AG09319 (cell line): Measurements from ENCODE around the gene TGFB2.

Source experiments
- DNase-seq: peaks from one replicate; pipeline ENCODE4 v3.0.0-alpha.2; 2010; ENCODE audit warnings: low read depth; ENCODE audit errors: extremely low read depth
- TF ChIP-seq, protein P1 (sequence below): IDR thresholded peaks from 2 replicates; pipeline ENCODE4 v1.5.1; 2011; ENCODE audit warnings: low read depth, mild to moderate bottlenecking, inconsistent platforms, low read length, moderate library complexity

Gene TGFB2

GRCh38 chr1:218380125-218380977, 35.2 kb downstream of the TGFB2 start:
- DNase-seq = peak; percentile 81
- TF ChIP-seq, protein P1, sequence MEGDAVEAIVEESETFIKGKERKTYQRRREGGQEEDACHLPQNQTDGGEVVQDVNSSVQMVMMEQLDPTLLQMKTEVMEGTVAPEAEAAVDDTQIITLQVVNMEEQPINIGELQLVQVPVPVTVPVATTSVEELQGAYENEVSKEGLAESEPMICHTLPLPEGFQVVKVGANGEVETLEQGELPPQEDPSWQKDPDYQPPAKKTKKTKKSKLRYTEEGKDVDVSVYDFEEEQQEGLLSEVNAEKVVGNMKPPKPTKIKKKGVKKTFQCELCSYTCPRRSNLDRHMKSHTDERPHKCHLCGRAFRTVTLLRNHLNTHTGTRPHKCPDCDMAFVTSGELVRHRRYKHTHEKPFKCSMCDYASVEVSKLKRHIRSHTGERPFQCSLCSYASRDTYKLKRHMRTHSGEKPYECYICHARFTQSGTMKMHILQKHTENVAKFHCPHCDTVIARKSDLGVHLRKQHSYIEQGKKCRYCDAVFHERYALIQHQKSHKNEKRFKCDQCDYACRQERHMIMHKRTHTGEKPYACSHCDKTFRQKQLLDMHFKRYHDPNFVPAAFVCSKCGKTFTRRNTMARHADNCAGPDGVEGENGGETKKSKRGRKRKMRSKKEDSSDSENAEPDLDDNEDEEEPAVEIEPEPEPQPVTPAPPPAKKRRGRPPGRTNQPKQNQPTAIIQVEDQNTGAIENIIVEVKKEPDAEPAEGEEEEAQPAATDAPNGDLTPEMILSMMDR = no peak

DNA sequence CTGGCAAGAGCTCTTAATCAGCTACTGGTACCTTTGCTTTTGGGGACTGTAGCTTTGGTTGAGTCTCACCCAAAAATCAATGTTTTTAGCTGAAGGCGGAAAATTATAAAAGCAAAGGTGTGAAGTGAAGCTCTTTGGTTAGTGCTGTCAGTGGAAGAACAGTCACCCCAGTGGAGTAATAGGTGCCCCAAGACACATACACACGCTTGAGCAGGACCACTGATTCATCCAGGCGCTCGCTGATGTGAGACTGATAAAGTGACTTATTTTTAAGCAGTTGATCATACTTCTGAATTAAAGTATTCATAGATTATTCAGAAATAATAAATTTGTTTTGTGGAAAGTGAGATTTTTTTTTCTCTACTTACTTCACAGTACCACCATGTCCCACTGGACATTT, 37.1 kb downstream of the TGFB2 start:
- no peak for DNase-seq
- TF ChIP-seq, protein P1 = no peak

DNA sequence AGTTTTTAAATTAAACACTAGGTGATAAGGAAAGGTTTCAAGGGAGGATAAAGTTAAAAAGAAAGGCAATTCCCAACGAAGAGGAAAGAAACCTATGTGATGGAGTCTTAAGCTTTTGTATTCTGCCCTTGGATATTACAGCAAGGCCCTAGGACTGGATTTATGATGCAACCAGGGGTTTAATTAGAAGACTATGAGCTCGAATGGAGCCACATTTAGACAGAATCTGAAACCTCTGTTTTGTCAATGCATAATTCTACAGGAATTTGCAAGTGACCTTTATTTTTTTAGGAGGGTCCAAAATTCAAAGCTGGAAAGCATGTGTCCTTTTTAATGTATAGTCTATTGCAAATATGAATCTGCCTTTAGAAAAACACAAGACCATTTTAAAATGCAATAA, 37.9 kb downstream of the TGFB2 start:
- TF ChIP-seq, protein P1 = no peak
- no peak for DNase-seq

- no peak for DNase-seq
- TF ChIP-seq, protein P1 = no peak
These were observed 38.5 kb downstream of the TGFB2 start for GRCh38 chr1:218383681-218384080.

- TF ChIP-seq, protein P1 = no peak
- DNase-seq = no peak
These were observed 39.5 kb downstream of the TGFB2 start for GRCh38 chr1:218384581-218384993.

GRCh38 chr1:218388591-218388990, 43.5 kb downstream of the TGFB2 start:
- TF ChIP-seq, protein P1 = no peak
- no peak for DNase-seq

DNA sequence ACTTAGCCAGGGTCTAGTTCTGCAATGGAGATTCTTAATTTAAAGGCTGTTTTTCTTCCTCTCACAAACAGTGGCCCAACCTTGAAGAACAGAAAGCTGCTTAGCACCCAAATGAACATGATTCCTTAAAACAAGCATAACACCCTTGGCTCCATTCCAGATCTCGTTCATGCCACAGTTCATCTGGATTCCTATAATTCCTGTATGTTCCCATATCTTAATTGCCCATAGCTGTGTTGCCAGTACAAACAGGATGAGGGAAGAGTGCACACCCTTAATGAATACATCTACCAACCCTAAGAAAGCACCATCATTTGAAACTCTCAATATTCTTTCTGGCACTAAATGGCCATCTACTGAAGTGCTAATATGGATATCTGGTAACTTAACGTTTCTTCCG, 45.5 kb downstream of the TGFB2 start:
- no peak for DNase-seq
- TF ChIP-seq, protein P1 = no peak
